DMS 273 (cell line): ENCODE measurements around the gene GAPDHS.

ENCODE experiments used
- DNase-seq: peaks from one replicate; lab custom pipeline; 2025; ENCODE audit not compliant: unreplicated experiment; lab: John Stamatoyannopoulos, UW

The GAPDHS gene

DNA sequence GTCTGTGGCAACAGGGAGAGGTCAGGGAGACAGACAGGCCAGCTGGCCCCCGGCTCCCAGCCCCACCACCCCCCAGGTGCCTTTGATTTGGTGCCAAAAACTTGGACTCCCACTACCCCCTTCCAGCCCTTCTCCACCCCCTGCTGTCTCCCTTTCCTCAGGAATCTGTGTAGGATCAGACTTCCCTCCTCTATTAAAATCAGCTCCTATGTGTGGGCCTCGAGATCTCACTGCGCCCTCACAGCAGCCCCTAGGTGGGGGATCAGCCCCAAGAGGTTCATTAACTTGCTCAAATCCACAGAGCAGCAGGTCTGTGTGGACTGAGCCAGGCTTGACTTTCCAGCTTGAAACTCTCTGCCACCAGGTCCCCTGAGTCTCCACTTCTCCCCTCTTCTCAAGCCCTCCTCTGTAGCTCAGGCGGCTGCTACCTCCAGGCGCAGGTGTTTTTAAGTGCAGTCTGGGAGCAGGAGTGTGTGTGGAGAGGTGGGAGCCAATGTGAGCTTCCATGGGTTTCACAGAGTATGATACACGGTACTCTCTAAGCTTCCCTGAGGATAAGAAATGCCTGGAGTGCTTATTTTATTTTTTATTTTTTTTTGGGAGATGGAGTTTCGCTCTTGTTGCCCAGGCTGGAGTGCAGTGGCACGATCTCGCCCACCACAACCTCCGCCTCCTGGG lies 1.7 kb downstream of the GAPDHS start:
- DNase-seq: no peak

DNA sequence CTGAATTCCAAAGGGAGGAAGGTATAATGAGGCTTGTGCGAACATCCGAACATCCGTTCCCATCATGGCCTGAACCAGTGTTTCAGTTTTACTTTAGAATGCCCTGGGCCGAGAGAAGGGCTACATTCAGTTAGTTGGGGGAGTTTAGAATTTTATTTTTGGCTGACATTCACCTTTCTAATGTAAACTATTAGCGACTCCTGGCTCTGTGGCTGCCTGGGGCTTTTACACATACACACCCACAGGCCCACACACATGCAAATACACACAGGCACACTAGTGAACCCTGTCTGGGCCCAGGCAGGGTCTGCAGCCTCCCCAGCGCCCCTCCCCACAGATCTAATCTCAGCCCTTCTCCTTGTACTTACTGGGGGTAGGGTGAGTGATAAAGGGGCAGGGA lies 6.1 kb downstream of the GAPDHS start:
- DNase-seq: no peak

DNA sequence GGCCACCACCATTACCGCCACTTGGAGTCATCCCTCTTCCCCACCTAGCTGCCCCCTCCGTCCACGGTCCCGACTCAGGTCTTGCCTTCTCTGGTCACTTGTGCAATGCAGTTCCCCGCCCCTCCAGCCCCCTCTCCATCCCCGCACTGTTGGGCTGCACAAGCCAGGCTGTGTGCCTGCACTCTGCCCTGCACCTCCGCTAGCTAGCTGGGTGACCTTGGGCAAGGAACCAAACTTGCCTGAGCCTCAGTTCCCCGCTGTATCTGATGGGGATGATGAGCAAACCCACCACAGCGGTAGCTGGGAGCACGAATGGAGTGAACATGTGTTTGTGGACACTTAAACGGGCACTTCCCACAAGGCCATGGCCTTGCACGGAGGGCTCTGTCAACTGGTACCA lies 6.6 kb downstream of the GAPDHS start:
- no peak for DNase-seq

DNA sequence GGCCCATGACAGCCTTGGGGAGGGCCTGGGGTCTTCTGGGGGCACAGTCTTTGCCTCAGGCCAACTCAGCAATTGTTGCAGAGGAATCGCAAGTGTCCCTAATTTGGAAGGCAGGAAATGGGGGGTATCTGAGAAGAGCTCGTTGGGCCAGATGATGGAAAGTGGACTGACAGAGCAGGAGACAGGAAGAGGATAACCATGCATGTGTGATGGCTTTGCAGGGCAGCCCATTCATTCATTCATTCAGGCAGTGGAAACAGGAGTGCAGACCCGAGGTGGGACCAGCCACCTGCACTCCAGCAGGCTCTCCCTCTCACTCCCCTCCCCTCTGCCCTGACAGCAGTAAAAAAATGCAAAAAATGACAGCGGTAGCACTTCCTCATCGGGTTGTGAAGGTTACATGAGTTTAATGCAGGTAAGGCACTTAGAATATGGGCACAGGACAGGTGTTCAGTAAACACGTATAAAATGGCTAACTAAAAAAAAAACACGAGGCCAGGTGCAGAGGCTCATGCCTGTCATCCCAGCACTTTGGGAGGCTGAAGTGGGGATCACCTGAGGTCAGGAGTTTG lies 7.2 kb downstream of the GAPDHS start:
- DNase-seq: no peak

DNA sequence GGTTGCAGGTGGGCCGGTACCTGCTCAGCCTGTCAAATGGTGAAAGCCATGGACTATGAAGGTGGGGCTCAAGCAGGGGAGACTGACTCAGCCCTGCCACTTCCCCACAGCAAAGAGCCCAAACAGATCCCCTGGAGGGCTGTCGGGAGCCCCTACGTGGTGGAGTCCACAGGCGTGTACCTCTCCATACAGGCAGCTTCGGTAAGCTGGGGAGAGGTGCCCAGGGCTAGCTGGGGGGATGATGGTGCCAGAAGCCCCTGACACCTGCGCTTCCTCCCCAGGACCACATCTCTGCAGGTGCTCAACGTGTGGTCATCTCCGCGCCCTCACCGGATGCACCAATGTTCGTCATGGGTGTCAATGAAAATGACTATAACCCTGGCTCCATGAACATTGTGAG lies 9.0 kb downstream of the GAPDHS start:
- DNase-seq: no peak

DNA sequence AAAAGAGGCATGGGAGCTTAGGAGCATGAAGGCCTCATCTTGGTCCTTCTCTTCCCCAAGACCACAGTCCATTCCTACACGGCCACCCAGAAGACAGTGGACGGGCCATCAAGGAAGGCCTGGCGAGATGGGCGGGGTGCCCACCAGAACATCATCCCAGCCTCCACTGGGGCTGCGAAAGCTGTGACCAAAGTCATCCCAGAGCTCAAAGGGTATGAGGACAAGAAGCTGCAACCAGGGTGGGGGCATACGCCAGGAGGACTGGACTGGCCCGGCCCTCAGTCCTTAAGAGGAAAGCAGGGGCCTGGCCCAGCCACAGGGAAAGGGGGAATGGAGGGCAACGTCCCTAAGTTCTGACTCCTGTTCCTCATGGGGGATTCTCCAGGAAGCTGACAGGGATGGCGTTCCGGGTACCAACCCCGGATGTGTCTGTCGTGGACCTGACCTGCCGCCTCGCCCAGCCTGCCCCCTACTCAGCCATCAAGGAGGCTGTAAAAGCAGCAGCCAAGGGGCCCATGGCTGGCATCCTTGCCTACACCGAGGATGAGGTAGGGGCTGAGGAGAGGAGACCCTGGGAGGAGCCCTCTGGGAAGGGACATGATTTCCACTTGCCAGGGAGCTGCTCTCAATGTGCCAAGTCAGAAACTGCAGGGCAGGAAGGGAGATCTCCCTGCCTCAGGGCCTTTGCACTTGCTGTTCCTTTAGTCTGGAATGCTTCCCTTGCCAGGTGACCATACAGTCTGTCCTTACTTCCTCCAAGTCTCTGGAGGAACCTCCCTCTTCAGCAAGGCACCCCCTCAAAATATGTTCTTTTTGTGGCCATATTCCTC lies 10.2 kb downstream of the GAPDHS start:
- no peak for DNase-seq

DNA sequence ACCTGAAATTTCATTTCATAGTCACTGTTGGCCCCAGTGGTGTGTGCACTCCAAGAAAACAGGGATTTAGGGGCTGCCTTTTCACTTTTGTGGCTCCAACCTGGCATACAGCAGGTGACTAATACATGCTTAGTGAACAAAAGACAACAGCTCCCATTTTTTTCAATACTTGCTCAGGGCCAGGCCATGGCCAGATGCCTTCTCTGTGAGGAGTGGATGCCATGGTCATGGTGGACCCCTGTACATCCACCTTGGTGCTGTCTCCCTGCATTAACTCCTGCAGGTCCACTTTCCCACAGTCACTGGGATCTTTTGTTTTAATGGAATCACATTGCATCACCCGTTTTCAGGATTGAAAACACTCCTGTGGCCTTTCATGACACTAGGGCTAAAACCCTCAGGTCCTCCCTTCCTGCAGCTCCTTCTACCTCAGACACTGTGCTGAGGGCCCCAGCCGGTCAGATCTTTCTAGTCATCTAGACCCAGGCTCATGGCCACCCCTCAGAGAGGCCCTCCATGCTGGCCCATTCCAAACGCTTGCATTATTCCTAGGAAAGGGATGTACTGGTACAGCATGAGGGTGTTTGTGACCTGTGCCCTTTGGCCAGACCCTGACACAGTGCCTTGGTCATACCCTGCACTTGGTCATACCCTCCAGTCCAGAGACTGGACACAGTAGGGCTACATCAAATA lies 11.0 kb downstream of the GAPDHS start:
- no peak for DNase-seq

DNA sequence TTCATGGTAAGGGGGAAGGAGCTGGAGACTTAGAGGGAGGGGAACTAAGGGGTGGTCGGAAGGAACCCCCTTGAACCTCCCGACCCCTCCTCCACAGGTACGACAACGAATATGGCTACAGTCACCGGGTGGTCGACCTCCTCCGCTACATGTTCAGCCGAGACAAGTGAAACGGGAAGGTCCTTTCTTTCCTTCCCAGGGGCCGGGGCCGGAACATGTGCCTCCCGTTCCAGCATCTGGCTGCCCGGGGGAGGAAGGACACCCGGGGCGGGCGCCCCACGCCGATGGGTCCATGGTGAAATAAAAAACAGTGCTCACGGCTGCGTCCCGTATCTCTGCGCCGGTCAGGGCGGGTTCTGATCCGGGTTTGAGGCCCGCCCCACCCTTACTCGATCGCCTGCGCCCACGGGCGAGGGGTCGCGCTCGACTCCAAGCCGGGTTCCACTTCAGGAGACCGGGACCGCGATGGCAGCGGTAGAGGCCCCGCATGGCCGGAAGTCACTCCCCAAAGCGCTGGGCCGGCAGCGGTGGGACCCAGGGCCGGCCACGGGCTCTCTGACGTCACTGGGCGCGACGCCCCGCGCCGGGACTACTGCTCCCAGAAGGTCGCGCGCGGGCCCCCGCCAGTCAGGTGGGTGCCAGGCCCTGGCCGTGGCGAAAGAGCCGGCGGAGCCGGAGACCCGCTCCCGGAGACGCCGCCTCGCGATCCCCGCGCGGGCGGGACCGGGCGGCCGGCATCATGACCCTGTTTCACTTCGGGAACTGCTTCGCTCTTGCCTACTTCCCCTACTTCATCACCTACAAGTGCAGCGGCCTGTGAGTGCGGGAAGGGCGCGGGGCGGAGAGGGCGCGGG lies 12.0 kb downstream of the GAPDHS start, which contains the start of gene TMEM147:
Gene TMEM147, plus strand, starts transcription at position 626 of the 854 bp plus-strand sequence. Its CDS starts 114 bp downstream, at position 740.
- DNase-seq: peak; percentile 96

DNA sequence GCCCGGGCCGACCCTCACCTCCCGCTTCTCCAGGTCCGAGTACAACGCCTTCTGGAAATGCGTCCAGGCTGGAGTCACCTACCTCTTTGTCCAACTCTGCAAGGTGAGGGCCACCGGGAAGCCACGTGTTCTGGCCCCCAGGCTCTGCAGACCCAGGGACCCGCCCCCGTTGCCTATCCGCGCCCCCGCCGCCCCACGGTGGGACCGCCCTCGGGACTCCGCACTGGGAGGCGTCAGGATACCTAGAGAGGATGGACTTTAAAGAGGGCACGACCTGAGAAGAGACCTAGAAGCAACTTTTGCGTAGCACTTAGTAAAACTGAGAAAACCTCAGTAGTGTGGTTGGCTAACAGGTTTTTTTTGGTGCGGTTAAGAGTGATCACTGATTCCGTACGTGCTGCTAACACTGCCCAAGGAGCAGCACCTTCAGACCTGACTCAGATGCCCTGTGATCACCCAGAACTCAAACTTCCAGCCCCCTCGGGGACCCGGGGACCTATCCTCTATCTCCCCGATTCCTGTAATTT lies 12.7 kb downstream of the GAPDHS start:
- peak; percentile 69 for DNase-seq

DNA sequence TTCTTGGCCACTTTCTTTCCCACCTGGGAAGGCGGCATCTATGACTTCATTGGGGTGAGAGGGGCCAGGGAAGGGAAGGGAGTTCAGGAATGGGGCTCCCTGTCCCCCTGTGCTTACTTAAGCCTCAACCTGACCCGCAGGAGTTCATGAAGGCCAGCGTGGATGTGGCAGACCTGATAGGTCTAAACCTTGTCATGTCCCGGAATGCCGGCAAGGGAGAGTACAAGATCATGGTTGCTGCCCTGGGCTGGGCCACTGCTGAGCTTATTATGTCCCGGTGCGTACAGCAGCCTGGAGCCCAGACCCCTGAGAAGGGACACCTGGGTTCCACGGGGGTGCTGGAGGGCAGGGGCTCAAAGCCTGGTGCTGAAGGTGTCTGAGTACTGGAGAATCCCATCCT lies 13.3 kb downstream of the GAPDHS start:
- no peak for DNase-seq

DNA sequence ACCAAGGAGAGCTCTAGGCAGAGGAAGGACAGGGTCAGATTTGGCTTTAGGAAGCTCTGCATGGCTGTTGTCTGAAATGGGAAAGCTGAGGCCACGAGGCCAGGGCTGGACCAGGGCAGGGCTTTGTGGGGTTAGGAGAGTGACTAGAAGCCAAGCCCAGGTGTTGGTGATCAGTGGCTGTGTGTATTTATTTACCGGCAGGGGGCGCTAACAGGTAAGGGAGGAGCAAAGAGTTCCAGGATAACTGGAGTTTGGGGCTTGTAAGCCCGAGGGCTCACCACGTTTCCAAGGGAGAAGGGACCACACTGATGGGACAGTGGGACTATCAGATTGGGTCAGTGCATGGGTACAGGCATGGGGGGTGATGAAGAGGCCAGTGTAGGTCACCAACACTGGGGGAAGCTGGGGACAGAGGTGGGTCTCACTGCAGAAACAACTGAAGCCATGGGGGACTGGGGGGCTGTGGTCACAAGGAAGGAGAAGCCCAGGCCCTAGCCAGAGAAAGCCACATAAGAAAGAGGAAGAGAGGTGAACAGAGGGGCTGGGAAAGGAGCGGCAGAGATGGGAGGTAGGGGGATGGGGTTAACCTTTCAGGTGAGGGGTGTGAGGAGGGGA lies 16.0 kb downstream of the GAPDHS start:
- peak; percentile 92 for DNase-seq

DNA sequence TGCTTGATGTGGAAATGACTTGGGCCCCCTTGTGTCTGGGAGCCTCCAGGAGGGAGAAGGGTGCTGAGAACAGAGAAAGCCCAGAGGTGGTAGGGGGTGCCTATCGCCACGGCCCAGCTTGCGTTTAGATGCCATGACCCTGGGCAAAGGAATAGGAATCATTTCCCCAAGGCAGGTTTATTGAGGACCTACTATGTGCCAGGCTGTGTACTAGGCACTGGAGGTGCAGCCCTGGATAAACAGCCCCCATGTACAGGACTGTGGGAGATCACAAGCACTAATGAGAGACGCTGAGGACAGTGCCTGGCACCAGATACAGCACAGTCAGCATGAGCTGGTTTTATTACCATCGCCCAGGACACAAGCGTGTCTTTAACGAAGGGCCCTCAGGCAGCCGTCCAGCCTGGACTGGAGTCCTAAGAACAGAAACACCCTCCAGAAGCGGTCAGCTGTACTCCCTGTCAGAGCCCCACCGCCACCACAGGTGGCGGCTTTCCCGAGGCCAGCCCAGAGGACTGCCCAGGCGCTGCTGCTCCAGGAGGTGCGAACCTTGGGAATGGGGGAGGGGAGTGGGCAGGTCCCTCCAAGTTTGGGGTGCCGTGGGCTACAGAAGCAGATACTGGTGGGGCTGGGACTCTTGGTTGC lies 16.7 kb downstream of the GAPDHS start:
- DNase-seq: no peak

DNA sequence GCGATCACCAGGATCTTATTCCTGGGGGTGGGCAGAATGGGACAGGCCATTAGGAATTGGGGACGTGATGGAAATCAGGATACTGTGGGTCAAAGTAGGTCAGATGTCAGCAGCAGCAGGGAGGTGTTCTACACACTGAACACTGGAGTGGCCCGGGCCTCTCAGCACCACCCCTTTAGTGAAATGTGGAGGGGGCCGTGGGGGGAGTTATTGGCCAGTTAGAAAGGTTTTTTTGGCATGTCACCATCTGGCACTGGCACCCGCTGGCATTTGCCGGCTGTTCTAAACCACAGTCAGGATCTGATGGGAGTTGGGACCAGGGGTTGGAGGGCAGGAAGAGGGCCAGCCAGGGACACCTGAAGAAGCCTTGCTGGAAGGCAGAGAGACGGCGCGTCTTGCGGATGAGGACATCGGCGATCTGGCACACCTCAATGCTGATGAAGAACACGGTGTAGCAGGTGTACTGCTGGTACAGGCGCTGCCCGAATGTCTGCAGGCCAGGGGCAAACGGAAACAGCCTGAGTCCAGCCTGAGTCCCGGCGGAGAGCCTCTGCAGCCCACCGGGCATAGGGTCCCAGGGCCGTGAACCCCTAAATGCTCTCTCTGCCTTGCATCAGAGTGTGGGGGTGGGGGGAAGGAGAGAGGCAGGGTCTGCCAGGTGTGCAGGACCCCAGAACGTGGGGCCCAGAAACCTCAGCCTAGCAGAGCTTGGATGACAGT lies 18.0 kb downstream of the GAPDHS start:
- peak; percentile 48 for DNase-seq

DNA sequence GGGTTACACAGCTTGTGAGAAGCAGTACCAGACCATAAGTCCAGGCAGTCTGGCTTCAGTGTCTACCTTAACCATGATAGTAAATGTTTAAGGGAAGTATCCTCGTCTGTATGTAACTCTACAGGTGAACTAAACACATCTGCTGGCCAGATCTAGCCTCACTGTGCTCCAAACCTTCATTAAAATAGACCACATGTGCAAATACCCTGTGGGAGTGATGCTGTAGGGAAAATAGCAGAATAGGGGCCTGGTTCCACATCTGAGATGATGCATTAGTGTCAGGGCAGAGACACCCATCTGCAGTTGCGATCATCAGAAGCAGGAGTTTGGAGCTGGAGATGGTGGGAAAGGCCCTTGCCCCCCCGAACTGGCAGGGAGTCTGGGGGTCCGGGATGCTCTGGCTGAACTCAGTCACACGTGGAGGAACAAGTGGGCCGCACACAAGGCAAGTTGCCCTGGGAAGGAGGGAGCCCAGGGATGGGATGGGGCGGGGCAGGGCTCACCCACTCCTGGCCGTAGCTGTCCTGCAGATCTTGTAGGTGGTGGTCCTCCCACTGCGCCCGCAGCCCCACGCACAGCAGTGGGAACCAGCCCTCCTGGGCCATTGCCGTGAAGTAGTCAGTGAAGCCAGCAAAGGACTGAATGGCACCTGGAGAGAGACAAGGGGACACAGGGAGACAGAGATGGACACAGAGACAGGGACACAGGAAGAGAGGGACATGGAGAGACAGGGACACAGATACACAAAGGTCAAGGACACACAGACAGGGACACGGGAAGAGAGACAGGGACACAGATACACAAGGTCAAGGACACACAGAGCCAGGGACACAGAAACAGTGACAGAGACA lies 19.5 kb downstream of the GAPDHS start:
- no peak for DNase-seq

DNA sequence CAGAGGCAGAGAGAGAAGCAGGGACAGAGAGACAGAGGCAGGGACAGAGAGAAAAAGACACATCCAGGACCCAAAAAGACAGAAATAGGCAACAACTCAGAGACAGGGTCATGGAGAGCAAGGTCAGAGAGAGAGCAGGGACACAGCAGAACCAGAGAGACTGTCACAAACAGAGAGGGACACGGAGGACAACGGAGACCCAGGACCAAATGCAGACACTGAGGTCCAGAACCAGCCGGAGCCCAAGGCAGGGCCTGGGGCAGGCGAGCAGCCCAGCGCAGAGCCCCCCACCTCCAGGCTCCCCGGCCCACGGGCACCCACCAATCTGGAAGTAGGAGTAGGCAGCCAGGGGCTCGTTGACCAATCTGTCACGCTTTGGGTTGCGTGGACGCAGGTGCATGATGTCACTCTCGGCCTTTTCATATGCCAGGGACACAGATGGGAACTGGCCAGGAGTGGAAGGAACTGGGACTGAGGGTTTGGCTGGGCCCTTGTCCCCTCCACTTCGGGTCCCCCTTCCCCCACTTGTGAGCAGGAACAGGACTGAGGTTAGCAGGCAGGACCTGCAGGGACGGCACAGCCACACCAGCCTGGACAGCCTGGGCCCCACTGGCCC lies 20.2 kb downstream of the GAPDHS start:
- no peak for DNase-seq

DNA sequence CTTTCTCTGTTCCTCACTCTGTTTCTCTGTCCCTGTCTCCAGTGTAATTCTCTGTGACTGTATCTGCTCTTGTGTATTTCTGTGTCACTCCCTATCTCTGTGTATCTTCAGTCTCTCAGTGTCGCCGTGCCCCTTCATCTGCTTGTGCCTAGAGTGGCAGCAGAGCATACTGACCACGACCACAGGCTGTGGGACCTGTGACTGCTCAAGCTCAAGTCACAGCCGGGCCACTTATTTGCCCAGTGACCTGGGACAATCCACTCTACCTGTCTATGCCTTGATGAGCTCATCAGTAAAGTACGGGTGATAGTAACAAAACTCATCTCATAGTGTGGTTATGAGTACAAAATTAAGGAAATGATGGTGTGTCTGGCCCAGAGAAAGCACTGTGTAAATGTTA lies 20.8 kb downstream of the GAPDHS start:
- no peak for DNase-seq

DNA sequence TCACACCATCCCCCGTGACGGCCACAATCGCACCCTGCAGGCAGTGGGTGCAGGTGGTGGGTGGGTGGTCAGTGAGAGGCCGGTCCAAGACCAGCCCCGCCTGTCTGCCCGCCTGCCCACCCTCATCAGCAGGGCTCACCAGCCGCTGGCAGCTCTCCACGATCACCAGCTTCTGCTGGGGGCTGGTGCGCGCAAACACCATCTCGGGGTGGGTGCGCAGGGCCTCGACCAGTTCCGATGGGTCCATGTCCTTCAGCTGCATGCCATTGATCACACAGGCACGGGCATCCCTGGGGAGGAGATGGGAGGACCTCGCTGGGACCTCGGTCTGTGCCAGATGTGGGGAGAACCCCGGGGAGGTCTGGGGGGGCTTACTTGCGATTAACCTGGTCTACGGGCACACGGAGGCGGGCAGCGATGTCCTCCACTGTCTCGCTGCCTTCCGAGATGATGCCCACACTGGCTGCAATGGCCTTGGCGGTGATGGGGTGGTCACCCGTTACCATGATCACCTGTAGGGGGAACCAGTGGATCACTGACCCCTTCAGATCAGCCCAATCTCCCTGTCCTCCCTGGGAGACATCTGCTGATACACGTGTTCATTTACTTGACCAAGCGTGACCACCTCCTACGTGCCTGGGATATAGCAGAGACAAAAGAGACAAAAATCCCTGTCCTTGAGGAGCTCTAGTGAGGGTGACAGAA lies 22.2 kb downstream of the GAPDHS start:
- peak; percentile 58 for DNase-seq
